WERI-Rb-1 (cell line): ENCODE data around the gene ZFYVE27.

Experiments used
- DNase-seq: peaks from one replicate; pipeline ENCODE4 v3.0.0-alpha.2; 2020
- H3K27ac ChIP-seq: fragments of 250-450 bp; sonication (Bioruptor Pico); 2 replicates; pipeline ENCODE4 v1.5.1; 2020; ENCODE audit warnings: mild to moderate bottlenecking, moderate library complexity
- H3K27me3 ChIP-seq: fragments of 250-450 bp; sonication (Bioruptor Pico); 2 replicates; pipeline ENCODE4 v1.5.1; 2021; ENCODE audit warnings: mild to moderate bottlenecking, low read depth, moderate library complexity; ENCODE audit not compliant: insufficient read depth, severe bottlenecking
- H3K36me3 ChIP-seq: fragments of 250-450 bp; sonication (Bioruptor Pico); 2 replicates; pipeline ENCODE4 v1.5.1; 2020; ENCODE audit warnings: mild to moderate bottlenecking, moderate library complexity
- H3K4me3 ChIP-seq: 2 replicates; pipeline ENCODE4 v1.5.1; 2011; ENCODE audit warnings: low read depth, mild to moderate bottlenecking, control low read depth, low read length
- H3K9me3 ChIP-seq: fragments of 250-450 bp; sonication (Bioruptor Pico); 2 replicates; pipeline ENCODE4 v1.5.1; 2021; ENCODE audit warnings: mild to moderate bottlenecking, moderate library complexity; ENCODE audit not compliant: severe bottlenecking
- TF ChIP-seq, protein P1 (sequence below): IDR thresholded peaks from 2 replicates; pipeline ENCODE4 v1.5.1; 2011; ENCODE audit warnings: low read depth, mild to moderate bottlenecking, control low read depth, inconsistent platforms, low read length

The ZFYVE27 gene

GRCh38 chr10:97801422-97801821, 64.5 kb downstream of the ZFYVE27 start:
- H3K9me3 ChIP-seq = peaks cover 25% of the 10 kb centered on the region
- H3K36me3 ChIP-seq = no peaks in the 10 kb centered on the region
- peaks cover 14% of the 10 kb centered on the region for H3K27me3 ChIP-seq
- no peak overlapping the region for H3K27ac ChIP-seq
- TF ChIP-seq, protein P1, sequence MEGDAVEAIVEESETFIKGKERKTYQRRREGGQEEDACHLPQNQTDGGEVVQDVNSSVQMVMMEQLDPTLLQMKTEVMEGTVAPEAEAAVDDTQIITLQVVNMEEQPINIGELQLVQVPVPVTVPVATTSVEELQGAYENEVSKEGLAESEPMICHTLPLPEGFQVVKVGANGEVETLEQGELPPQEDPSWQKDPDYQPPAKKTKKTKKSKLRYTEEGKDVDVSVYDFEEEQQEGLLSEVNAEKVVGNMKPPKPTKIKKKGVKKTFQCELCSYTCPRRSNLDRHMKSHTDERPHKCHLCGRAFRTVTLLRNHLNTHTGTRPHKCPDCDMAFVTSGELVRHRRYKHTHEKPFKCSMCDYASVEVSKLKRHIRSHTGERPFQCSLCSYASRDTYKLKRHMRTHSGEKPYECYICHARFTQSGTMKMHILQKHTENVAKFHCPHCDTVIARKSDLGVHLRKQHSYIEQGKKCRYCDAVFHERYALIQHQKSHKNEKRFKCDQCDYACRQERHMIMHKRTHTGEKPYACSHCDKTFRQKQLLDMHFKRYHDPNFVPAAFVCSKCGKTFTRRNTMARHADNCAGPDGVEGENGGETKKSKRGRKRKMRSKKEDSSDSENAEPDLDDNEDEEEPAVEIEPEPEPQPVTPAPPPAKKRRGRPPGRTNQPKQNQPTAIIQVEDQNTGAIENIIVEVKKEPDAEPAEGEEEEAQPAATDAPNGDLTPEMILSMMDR = no peak
- no peak overlapping the region for H3K4me3 ChIP-seq
- no peak for DNase-seq

GRCh38 chr10:97805096-97805884, 68.4 kb downstream of the ZFYVE27 start:
- DNase-seq = no peak
- Histone ChIP-seq H3K4me3 (no peak overlapping the region), H3K9me3 (no peaks in the 10 kb centered on the region), H3K27ac (no peak overlapping the region), H3K36me3 (no peaks in the 10 kb centered on the region), H3K27me3 (peaks cover 9% of the 10 kb centered on the region)
- TF ChIP-seq, protein P1 = no peak

GRCh38 chr10:97805949-97806348, 69.0 kb downstream of the ZFYVE27 start:
- TF ChIP-seq, protein P1 = no peak
- H3K27me3 ChIP-seq = peaks cover 3% of the 10 kb centered on the region
- no peak overlapping the region for H3K4me3 ChIP-seq

DNA sequence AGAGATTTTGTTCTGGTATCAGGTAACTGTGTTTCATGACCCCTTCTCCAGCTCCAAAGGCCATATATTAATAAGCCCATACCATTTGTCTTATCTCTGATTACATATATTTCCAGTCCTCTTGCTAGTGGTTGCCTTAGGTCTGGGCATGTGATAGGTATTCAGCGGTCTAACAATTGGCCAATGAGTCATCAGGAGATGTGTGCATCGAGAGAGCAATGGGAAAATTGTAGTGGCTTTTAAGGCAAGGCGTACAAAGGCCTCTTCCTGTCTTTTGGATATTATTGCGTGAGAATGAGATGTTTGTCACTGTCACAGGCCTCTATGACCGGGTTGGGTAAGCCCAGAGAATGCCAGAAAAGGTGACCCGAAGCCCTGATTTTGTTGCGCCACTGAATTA, 73.5 kb downstream of the ZFYVE27 start:
- DNase-seq = no peak
- no peak overlapping the region for H3K4me3 ChIP-seq
- no peak overlapping the region for H3K27ac ChIP-seq
- H3K9me3 ChIP-seq = no peaks in the 10 kb centered on the region
- H3K36me3 ChIP-seq = no peaks in the 10 kb centered on the region
- H3K27me3 ChIP-seq = no peaks in the 10 kb centered on the region
- TF ChIP-seq, protein P1 = no peak

More at GRCh38 chr10:97805949-97806348, 69.0 kb downstream of the ZFYVE27 start:
- Histone ChIP-seq H3K36me3 (no peaks in the 10 kb centered on the region), H3K27ac (no peak overlapping the region), H3K9me3 (no peaks in the 10 kb centered on the region)
- no peak for DNase-seq
